Activated T-helper 1 cell treated with anti-CD3 and anti-CD28 coated beads, Interleukin-12 subunit alpha, Interleukin-12 subunit beta, Interleukin-2, Interleukin-4 antibody, amounts not matched to agents 30 ng/mL and 10 ng/mL and 1 ng/mL, durations not matched to agents 14 hours and 24 hours and 36 hours (primary cell): ENCODE data around the gene ELF2. TPM values are rescaled to one million over a fixed set of nuclear protein-coding genes. Genes with fewer than 3 reads are reported as not detected.
"Not testable (repeated sequence)": the region's sequence is repeated elsewhere in the genome, so short reads cannot be mapped to it uniquely, and the experiment has no call there.

Experiments
- DNase-seq: peaks from one replicate; pipeline ENCODE4 v3.0.0; 2021; ENCODE audit warnings: low spot score
- H3K27ac Mint-ChIP-seq: one replicate; pipeline ENCODE4 v1.8.0; 2021; ENCODE audit warnings: mild to moderate bottlenecking, mixed read lengths
- H3K27me3 Mint-ChIP-seq: one replicate; pipeline ENCODE4 v1.8.0; 2022; ENCODE audit warnings: mild to moderate bottlenecking, moderate library complexity, mixed read lengths; ENCODE audit not compliant: insufficient read depth
- H3K36me3 Mint-ChIP-seq: one replicate; pipeline ENCODE4 v1.8.0; 2021; ENCODE audit warnings: low read depth, mixed read lengths
- H3K4me1 Mint-ChIP-seq: one replicate; pipeline ENCODE4 v1.8.0; 2021; ENCODE audit warnings: low read depth, mixed read lengths
- H3K4me3 Mint-ChIP-seq: one replicate; pipeline ENCODE4 v1.8.0; 2021; ENCODE audit warnings: mild to moderate bottlenecking, moderate library complexity, mixed read lengths
- H3K9me3 Mint-ChIP-seq: one replicate; pipeline ENCODE4 v1.8.0; 2021; ENCODE audit warnings: mixed read lengths
- intact Hi-C: fragments of 100-400 bp; cut with micrococcal nuclease; formaldehyde crosslinking; loops from one replicate; pipeline ENCODE4 v1.15.1; 2024
- total RNA-seq: library from RNA; stranded (reverse); gene quantifications from 2 replicates; pipeline ENCODE4 v1.2.3, GENCODE V29; 2022

The ELF2 gene
- total RNA-seq, 1 donor from 2014 or later, result 26.3 TPM

DNA sequence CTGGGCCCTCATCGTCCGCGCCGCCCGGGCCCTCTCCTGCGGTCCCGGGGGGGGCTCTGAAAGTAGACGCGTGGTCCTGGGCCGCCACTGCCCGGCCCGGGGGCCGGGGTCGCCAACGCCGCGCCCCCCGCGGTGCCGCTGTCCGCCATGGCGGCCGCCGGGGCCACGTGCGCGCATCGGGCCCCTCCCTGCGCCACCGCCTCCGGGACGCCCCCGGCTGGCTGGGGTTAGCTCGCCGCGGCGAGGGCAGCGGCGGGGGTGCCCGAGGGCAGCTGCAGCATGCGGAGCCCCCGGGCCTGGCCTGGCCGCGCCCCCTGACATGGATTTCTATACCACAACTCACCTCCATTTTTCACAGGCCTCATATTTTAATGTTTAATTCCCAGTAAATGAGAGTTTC lies 61.8 kb downstream of the ELF2 start:
- no peaks in the 10 kb centered on the region for H3K9me3 Mint-ChIP-seq
- no peaks in the 10 kb centered on the region for H3K36me3 Mint-ChIP-seq
- intact Hi-C loops, result no loop called here
- no peak overlapping the region for H3K27ac Mint-ChIP-seq
- no peak overlapping the region for H3K4me3 Mint-ChIP-seq
- no peaks in the 10 kb centered on the region for H3K4me1 Mint-ChIP-seq
- no peak for DNase-seq
- H3K27me3 Mint-ChIP-seq, result no peaks in the 10 kb centered on the region

DNA sequence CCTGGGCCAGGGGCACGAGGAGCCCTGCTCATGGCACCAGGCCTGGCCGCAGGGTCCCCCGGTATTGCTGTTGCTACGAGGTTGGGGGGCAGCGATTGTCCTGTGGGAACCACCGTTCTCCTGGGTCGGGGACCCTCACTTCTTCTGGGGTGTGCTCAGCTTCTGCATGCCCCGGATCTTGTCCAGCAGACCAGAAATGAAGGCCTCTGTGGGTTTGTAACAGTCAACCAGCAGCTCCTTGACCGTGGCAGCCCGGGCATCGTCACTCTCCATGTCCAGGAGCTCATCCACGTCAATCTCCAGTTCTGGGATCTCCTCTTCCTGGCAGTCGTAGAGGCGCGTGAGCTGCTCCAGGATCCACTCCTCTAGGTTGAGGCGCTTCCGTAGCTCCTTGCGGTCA lies 62.2 kb downstream of the ELF2 start:
- H3K9me3 Mint-ChIP-seq, H3K4me1 Mint-ChIP-seq, H3K36me3 Mint-ChIP-seq, H3K4me3 Mint-ChIP-seq, H3K27ac Mint-ChIP-seq, intact Hi-C loops, DNase-seq, H3K27me3 Mint-ChIP-seq: not testable (repeated sequence)

DNA sequence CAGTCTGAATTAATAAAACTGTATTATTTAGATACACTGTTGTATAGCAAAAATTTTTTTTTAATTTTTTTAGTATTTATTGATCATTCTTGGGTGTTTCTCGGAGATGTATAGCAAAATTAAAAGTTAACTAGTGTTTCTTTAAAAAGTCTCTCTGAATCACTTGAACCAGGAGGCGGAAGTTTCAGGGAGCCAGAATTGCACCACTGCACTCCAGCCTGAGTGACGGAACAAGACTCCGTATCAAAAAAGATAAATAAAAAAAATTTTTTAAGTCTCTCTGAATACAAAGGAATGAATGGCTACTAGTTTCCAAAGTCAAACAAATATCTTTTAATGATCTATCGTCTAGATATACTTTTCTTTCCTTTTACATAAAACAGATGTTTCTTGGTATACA lies 64.4 kb downstream of the ELF2 start:
- no peak overlapping the region for H3K4me3 Mint-ChIP-seq
- H3K9me3 Mint-ChIP-seq, result no peaks in the 10 kb centered on the region
- intact Hi-C loops, result no loop called here
- H3K36me3 Mint-ChIP-seq, result no peaks in the 10 kb centered on the region
- no peaks in the 10 kb centered on the region for H3K27me3 Mint-ChIP-seq
- no peaks in the 10 kb centered on the region for H3K4me1 Mint-ChIP-seq
- H3K27ac Mint-ChIP-seq, result no peak overlapping the region
- DNase-seq, result no peak

DNA sequence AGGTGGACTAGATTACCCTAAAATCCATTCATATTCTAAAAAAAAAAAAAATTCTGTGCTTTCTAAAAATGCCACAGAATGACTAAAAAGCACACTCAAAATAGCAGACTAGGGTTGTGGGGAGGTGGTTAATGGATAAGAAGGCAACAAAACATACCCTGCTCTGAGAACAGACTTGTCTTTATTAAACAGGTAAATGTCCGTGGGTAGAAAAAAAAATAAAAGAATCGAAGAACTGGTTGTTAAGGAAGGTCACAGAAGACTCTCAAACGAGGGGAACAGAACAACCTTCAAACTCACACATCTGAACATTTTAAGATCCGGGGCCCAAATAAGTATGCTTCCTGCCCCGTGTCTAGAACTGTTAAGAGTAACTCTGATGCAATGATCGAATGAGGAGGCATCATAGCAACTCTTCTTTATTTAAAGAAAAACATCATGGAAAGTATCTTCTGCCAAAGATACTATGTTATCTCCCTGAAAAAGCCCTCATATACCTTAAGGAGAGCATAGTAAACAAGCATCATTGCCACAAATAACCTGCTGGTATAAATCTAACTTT lies 68.4 kb downstream of the ELF2 start:
- no peaks in the 10 kb centered on the region for H3K36me3 Mint-ChIP-seq
- H3K9me3 Mint-ChIP-seq, result no peaks in the 10 kb centered on the region
- no peak overlapping the region for H3K27ac Mint-ChIP-seq
- no peaks in the 10 kb centered on the region for H3K27me3 Mint-ChIP-seq
- intact Hi-C loops, result no loop called here
- H3K4me3 Mint-ChIP-seq, result no peak overlapping the region
- H3K4me1 Mint-ChIP-seq, result no peaks in the 10 kb centered on the region
- no peak for DNase-seq

DNA sequence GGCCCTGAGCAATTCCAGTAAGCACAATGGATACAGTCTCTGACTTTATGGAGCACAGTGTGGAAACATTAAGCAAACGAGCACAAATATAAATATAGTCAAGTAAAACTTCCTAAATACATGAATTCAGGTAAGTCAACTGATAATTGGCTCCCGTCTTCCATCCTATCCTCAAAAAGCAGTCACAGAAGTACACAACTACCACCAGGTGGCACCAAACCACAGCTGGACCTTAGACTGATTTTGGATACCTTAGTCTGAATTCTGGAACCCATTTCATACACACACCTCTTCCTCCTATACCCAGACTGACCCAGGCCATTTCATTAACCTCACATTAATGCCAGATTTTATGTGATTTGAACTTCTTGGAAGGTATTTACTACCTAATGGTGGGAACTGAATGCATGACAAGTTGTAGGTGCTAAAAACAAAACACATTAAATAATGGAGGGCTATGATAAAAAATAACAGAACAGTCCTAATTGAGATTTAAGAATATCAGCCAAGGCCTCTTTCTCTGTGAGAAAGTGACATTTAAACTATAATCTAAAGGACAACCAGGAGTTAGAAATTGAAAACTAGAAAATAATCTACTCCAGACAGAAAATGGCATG lies 77.5 kb downstream of the ELF2 start:
- Mint-ChIP-seq H3K9me3 (no peaks in the 10 kb centered on the region), H3K27me3 (no peaks in the 10 kb centered on the region), H3K4me3 (no peak overlapping the region), H3K27ac (no peak overlapping the region), H3K4me1 (no peaks in the 10 kb centered on the region), H3K36me3 (no peaks in the 10 kb centered on the region)
- intact Hi-C loops, result loop anchor here (1.0 to 2.0 kb wide), 9 partner anchors 15 to 552 kb away; no protein-coding TSS in a partner anchor
- peak; percentile 54 for DNase-seq

DNA sequence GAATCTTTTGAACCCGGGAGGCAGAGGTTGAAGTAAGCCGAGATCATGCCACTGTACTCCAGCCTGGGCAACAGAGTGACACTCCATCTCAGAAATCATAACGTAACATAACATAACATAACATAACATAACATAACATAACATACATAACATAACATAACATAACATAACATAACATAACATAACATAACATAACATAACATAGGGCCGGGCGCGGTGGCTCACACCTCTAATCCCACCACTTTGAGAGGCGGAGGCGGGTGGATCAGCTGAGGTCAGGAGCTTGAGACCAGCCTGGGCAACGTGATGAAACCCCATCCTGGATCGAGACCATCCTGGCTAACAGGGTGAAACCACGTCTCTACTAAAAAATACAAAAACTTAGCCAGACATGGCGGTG lies 84.7 kb downstream of the ELF2 start:
- Mint-ChIP-seq H3K4me3 (no peak overlapping the region), H3K27ac (no peak overlapping the region), H3K27me3 (no peaks in the 10 kb centered on the region), H3K9me3 (no peaks in the 10 kb centered on the region), H3K4me1 (no peaks in the 10 kb centered on the region), H3K36me3 (no peaks in the 10 kb centered on the region)
- DNase-seq, result no peak
- intact Hi-C loops, result no loop called here

DNA sequence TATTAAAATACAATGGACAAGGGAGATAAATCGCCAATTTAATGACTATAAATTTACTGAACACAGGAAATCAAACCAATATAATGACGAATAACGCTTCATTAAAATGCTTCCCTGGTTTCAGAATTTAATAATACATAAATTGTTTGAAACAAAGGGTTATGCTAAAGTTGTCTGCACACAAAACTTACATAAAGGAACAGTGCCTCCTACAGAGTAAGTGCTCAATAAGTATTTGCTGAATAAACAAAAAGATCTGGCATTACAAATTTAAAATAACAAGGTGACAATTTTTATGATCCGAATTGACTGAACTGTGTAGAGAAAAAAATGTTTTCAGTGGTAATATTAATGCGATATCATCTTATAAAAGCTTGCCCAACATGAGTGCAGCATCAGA lies 91.9 kb downstream of the ELF2 start:
- intact Hi-C loops, result loop anchor here (2.0 kb wide), 2 partner anchors 14 to 1068 kb away; no protein-coding TSS in a partner anchor
- H3K27ac Mint-ChIP-seq, result peak overlapping the region; percentile 78

DNA sequence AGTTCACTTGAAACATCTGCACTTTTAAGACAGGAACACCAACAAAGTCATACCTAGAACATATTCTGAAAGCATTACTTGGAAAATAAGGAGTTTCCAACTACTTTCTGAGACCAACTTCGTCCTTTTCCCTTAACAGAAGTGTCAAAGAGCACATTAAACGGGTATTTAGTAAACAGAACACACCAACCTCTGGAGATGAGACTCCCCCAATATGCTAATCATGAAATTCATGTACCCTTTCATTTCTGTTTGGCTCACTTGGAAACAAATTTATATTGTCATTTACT lies 92.3 kb downstream of the ELF2 start:
- Mint-ChIP-seq H3K27me3 (no peaks in the 10 kb centered on the region), H3K4me1 (peaks cover 28% of the 10 kb centered on the region), H3K36me3 (peaks cover 10% of the 10 kb centered on the region), H3K9me3 (no peaks in the 10 kb centered on the region), H3K27ac (peak overlapping the region; percentile 78), H3K4me3 (peak overlapping the region; percentile 86)
- DNase-seq, result no peak
- intact Hi-C loops, result loop anchor here (1.0 to 5.0 kb wide), 9 partner anchors 14 to 1438 kb away; partner anchors contain the start of genes ELMOD2, SCOC and SLC7A11

More for the DNA sequence above, 91.9 kb downstream of the ELF2 start:
- no peak for DNase-seq
- Mint-ChIP-seq H3K4me1 (peaks cover 28% of the 10 kb centered on the region), H3K9me3 (no peaks in the 10 kb centered on the region), H3K36me3 (peaks cover 10% of the 10 kb centered on the region), H3K4me3 (peak overlapping the region; percentile 86), H3K27me3 (no peaks in the 10 kb centered on the region)

DNA sequence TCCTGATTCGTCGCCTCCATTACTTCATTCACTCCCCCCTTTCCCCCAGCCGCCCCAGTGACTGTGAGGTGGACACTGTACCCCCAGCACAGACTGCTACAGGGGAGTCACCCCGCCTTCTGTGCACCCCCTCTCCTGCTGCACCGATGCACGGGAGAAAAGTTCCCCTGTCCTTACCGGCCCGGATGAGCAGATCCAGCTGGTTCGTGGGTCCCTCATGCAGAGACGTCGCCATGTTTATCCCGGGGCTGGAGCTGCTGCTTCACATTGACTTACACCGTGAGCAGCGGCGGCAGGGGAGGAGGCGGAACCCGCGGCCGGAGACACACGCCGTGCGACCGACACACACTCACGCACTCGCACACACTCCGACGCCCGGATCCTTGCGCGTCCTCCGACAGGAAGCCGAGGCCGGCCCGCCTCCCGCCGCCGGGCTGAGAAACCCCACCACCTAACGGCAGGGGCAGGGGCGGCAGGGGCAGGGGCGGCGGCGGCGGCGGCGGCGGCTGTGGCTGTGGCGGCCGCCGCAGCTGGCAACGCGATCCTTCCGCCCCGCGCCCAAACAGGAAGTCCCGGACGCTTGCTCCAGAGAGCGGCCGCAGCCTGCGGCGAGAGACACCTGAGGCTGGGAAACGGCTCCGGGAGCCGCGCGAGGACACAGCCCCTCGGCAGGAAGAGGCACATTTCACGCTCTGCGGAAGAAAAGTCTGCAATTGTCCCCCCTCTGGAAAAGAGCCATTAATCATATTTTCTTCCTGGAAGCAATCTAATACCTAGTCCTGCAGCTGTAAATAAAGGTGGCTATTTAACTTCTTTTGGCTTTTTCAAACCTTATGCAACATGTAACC lies 92.8 kb downstream of the ELF2 start:
- peak; percentile 78 for DNase-seq
- peaks cover 28% of the 10 kb centered on the region for H3K4me1 Mint-ChIP-seq
- H3K27ac Mint-ChIP-seq, result peak overlapping the region; percentile 98
- intact Hi-C loops, result loop anchor here (1.0 to 5.0 kb wide), 14 partner anchors 15 to 1438 kb away; partner anchors contain the start of genes ELF2, ELMOD2, NAA15 and NOCT
- peaks cover 10% of the 10 kb centered on the region for H3K36me3 Mint-ChIP-seq
- peak overlapping the region; percentile 86 for H3K4me3 Mint-ChIP-seq
- H3K9me3 Mint-ChIP-seq, result no peaks in the 10 kb centered on the region
- H3K27me3 Mint-ChIP-seq, result no peaks in the 10 kb centered on the region

DNA sequence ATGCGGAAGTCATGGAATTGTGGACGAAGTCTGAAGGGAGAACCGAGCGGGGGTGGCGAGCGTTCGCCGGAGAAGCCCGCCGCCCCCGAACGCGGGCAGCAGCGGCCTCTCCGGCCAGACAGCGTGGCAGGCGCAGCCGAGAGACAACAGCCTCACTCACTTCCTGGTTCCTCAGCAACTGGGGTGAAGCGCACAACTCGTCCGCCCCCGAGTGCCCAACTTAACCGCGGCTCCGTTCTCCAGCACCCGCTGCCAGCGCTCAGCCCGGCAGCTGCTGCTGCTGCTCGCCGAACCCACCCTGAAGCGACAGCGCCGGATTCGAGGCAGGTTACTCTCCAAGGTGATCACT lies 93.4 kb downstream of the ELF2 start:
- peak; percentile 56 for DNase-seq
- intact Hi-C loops, result loop anchor here (1.0 to 5.0 kb wide), 10 partner anchors 36 to 1439 kb away; partner anchors contain the start of genes ELF2, ELMOD2, NAA15 and NOCT
- Mint-ChIP-seq H3K4me1 (peaks cover 28% of the 10 kb centered on the region), H3K4me3 (peak overlapping the region; percentile 86), H3K27me3 (no peaks in the 10 kb centered on the region), H3K36me3 (peaks cover 10% of the 10 kb centered on the region), H3K27ac (peak overlapping the region; percentile 98), H3K9me3 (no peaks in the 10 kb centered on the region)

DNA sequence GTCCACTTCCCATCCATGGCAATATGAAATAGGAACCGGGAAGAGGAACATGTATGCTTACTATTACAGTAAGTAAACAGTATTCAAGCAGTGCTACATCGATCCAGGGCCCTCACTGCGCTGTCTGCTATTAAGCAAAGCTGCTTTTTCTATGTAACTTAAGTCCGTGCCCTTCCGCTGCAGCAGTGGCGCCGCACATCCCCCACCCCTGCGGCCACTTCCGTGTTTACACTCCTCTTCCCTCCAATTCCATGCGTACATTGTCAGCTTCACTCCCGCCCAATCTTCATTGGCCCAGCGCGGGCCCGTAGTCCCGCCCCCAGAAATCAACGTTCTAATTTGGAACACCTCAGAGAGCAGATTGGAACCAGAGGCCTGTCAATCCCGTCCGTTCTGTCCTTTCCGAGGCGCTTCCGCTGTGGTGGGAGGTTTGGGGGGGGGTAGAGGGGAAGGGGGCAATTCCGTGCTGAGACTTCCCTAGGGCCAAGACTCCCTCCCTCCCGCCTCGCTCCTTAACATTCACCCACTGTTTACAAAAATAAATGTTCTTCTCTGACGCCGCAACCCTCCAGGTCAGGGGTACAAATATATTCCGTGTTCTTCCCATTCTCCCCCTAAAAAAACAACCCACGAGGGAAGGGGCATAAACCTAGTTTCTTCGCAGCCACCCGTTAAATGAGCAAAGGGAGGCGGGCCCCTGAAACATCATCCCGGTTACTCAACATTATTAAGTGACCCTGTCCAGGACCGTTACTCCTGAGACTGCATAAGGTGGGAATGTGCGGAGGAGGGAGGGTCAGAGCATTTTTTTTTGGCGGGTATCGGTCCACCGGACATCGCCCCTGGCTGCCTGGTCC lies 94.0 kb downstream of the ELF2 start:
- Mint-ChIP-seq H3K27ac (peak overlapping the region; percentile 98), H3K4me1 (peaks cover 28% of the 10 kb centered on the region), H3K9me3 (no peaks in the 10 kb centered on the region), H3K36me3 (peaks cover 10% of the 10 kb centered on the region), H3K4me3 (peak overlapping the region; percentile 86), H3K27me3 (no peaks in the 10 kb centered on the region)
- intact Hi-C loops, result loop anchor here (1.0 to 5.0 kb wide), 11 partner anchors 13 to 1439 kb away; partner anchors contain the start of genes ELF2, ELMOD2, NAA15 and NOCT
- peak; percentile 90 for DNase-seq

DNA sequence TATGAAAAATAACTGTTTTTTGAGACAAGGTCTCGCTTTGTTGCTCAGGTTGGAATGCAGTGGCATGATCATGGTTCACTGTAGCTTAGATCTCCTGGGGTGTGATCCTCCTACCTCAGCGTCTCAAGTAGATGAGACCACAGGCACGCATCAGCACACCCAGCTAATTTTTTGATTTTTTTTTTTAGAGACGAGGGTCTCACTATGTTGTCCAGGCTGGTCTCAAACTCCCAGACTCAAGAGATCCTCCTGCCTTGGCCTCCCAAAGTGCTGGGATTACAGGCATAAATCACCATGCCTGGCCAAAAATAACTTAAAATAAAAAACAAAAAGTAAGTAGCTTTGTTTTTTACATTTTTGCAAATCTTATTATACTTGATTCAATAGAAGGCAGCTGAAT lies 98.1 kb downstream of the ELF2 start:
- Mint-ChIP-seq H3K27ac (no peak overlapping the region), H3K36me3 (peaks cover 9% of the 10 kb centered on the region), H3K4me1 (peaks cover 15% of the 10 kb centered on the region), H3K4me3 (no peak overlapping the region), H3K27me3 (no peaks in the 10 kb centered on the region), H3K9me3 (no peaks in the 10 kb centered on the region)
- no peak for DNase-seq
- intact Hi-C loops, result no loop called here
